Activated gamma-delta T cell treated with Interleukin-2 at 50 U/mL for 16 hours (primary cell): ENCODE measurements around the gene FAM217A.
A peak's percentile ranks its signal among the peaks of the same experiment; 100 is the strongest.

Experiments used
- DNase-seq: peaks from one replicate; pipeline ENCODE4 v3.0.0-alpha.2; 2020

Gene FAM217A

GRCh38 chr6:4021133-4021853 lies 57.6 kb downstream of the FAM217A start:
- peak; percentile 77 for DNase-seq

GRCh38 chr6:4020822-4021132 lies 58.2 kb downstream of the FAM217A start:
- no peak for DNase-seq

- DNase-seq: no peak
Measured at GRCh38 chr6:4018924-4019236, 60.1 kb downstream of the FAM217A start.
